ENCODE data around the gene C1QTNF8. TPM values are rescaled to one million over a fixed set of nuclear protein-coding genes. Genes with fewer than 3 reads are reported as not detected.

C1QTNF8 gene
- total and polyA plus RNA-seq, 4 donors: 0.08 to 0.74 TPM; not detected in 2

- Histone ChIP-seq H3K4me1 (ENCODE audit: control insufficient read depth in 5 of 5, insufficient read depth in 5 of 5, low read length in 5 of 5) (no peaks in the 10 kb centered on the region), H3K4me3 (no peak overlapping the region), H3K27ac (ENCODE audit: low read depth in 1 of 2, low read length in 1 of 2) (no peak overlapping the region), H3K9ac (ENCODE audit: insufficient read depth in 1 of 2, low read length in 2 of 2) (no peak overlapping the region), H3K36me3 (ENCODE audit: control insufficient read depth in 4 of 4, insufficient read depth in 4 of 4, low read length in 4 of 4) (no peaks in the 10 kb centered on the region), H3K9me3 (ENCODE audit: control insufficient read depth in 4 of 4, insufficient read depth in 3 of 4, low read length in 3 of 4) (peaks cover 0 to 16% (median 1%) of the 10 kb centered on the region in 4 donors), H3K27me3 (ENCODE audit: control insufficient read depth in 3 of 3, insufficient read depth in 3 of 3, low read length in 2 of 3) (peaks cover 0 to 3% (median 0%) of the 10 kb centered on the region in 3 donors)
- DNase-seq (no peak), ATAC-seq (ENCODE audit: insufficient read depth, low FRiP score) (no peak)
- 25 to 31% methylated on average over 33 of the region's 33 CpGs for WGBS, 2 donors
- TF ChIP-seq CTCF (IDR thresholded peaks at IDR 0.05; ENCODE audit: control extremely low read depth, extremely low read depth): peak; percentile 20
Measured at GRCh38 chr16:1057252-1057932, 38.7 kb downstream of the C1QTNF8 start.

DNA sequence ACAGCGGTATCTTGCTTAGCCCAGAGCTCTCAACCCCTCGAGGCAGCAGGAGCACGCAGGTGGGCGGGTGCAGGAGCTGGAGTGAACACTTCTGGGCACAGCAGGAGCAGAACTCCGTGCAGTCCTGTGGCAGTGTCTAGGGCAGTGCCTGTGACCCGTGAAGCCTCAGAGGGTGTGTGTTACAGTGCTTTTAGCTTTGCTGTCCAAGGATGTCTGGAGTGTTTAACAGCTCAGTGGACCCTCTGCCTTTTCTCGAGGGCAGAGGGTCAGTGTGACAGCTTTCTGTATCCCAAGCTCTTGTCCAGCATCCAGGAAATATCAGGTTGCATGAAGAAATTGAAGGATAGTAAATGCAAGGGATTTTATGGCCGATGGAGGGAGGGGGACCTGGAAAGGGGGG is 39.8 kb downstream of the C1QTNF8 start:
- 75 to 77% methylated on average over 8 of the region's 8 CpGs for WGBS, 2 donors
- Histone ChIP-seq H3K9ac (ENCODE audit: insufficient read depth in 1 of 2, low read length in 2 of 2) (no peak overlapping the region), H3K4me1 (ENCODE audit: control insufficient read depth in 5 of 5, insufficient read depth in 5 of 5, low read length in 5 of 5) (no peaks in the 10 kb centered on the region), H3K27me3 (ENCODE audit: control insufficient read depth in 3 of 3, insufficient read depth in 3 of 3, low read length in 2 of 3) (peaks cover 0 to 3% (median 0%) of the 10 kb centered on the region in 3 donors), H3K27ac (ENCODE audit: low read depth in 1 of 2, low read length in 1 of 2) (no peak overlapping the region), H3K4me3 (no peak overlapping the region), H3K36me3 (ENCODE audit: control insufficient read depth in 4 of 4, insufficient read depth in 4 of 4, low read length in 4 of 4) (no peaks in the 10 kb centered on the region), H3K9me3 (ENCODE audit: control insufficient read depth in 4 of 4, insufficient read depth in 3 of 4, low read length in 3 of 4) (peaks cover 0 to 16% (median 1%) of the 10 kb centered on the region in 4 donors)
- no peak for TF ChIP-seq CTCF (IDR thresholded peaks at IDR 0.05; ENCODE audit: control extremely low read depth, extremely low read depth)
- DNase-seq (no peak), ATAC-seq (ENCODE audit: insufficient read depth, low FRiP score) (no peak)

DNA sequence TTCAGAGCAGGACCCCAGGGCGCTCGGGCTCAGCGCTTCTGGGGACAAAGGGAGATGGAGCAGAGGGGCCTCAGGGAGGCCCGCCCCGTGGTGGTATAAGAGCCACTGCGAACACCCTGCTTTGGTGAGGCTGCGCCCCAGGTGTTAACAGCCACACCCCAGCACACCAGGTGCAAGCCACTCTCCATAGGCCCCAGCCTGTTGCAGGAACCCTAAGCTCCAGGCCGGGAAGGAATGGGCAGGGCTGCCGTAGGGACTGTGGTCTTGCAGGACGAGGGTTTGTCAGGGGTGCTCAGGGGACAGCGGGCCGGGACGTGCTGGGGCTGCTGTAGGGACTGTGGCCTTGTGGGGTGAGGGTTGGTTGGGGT is 40.5 kb downstream of the C1QTNF8 start:
- Histone ChIP-seq H3K36me3 (ENCODE audit: control insufficient read depth in 4 of 4, insufficient read depth in 4 of 4, low read length in 4 of 4) (no peaks in the 10 kb centered on the region), H3K9me3 (ENCODE audit: control insufficient read depth in 4 of 4, insufficient read depth in 3 of 4, low read length in 3 of 4) (peaks cover 0 to 16% (median 1%) of the 10 kb centered on the region in 4 donors), H3K27ac (ENCODE audit: low read depth in 1 of 2, low read length in 1 of 2) (no peak overlapping the region), H3K9ac (ENCODE audit: insufficient read depth in 1 of 2, low read length in 2 of 2) (no peak overlapping the region), H3K27me3 (ENCODE audit: control insufficient read depth in 3 of 3, insufficient read depth in 3 of 3, low read length in 2 of 3) (peaks cover 0 to 3% (median 0%) of the 10 kb centered on the region in 3 donors), H3K4me1 (ENCODE audit: control insufficient read depth in 5 of 5, insufficient read depth in 5 of 5, low read length in 5 of 5) (no peaks in the 10 kb centered on the region), H3K4me3 (no peak overlapping the region)
- 71 to 78% methylated on average over 13 of the region's 13 CpGs for WGBS, 2 donors
- ATAC-seq (ENCODE audit: insufficient read depth, low FRiP score) (no peak), DNase-seq (no peak)
- no peak for TF ChIP-seq CTCF (IDR thresholded peaks at IDR 0.05; ENCODE audit: control extremely low read depth, extremely low read depth)
